NOMO-1 treated with DMSO at 0.1 percent for 48 hours (cell line): ENCODE data around the gene GUCA1A.

Experiments used
- DNase-seq: peaks from one replicate; lab custom pipeline; 2025; ENCODE audit not compliant: unreplicated experiment; lab: John Stamatoyannopoulos, UW

The GUCA1A gene

GRCh38 chr6:42173101-42173500, at the start of gene GUCA1A:
Gene GUCA1A (plus strand): TSS chr6:42173364. CDS start chr6:42173614, 250 bp downstream.
- DNase-seq, result no peak

GRCh38 chr6:42123379-42124103, 49.6 kb upstream of the GUCA1A start:
- DNase-seq, result no peak

- no peak for DNase-seq
These were observed 48.8 kb upstream of the GUCA1A start for GRCh38 chr6:42124223-42124836.

- peak; percentile 12 for DNase-seq
These were observed 47.9 kb upstream of the GUCA1A start for GRCh38 chr6:42125231-42125630.

DNA sequence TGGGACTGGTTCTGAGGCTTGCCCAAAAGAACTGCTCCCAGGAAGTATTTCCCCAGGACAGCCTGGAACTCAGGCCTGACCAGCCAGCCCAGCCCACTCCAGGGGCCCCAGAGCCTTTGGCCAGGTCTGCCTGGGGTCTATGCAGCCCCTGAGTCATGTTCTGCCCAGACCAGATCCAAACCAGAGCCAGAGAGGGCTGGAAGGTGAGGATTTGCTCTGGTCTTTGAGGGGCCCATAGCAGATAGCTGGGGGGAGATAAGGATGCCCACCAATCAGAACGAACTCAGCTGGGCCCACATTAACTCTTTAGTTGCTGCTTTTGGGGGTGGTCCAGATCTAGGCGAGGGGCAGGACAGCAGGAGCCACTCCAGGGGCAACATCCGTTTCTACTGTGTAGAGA, 47.5 kb upstream of the GUCA1A start:
- DNase-seq, result no peak

DNA sequence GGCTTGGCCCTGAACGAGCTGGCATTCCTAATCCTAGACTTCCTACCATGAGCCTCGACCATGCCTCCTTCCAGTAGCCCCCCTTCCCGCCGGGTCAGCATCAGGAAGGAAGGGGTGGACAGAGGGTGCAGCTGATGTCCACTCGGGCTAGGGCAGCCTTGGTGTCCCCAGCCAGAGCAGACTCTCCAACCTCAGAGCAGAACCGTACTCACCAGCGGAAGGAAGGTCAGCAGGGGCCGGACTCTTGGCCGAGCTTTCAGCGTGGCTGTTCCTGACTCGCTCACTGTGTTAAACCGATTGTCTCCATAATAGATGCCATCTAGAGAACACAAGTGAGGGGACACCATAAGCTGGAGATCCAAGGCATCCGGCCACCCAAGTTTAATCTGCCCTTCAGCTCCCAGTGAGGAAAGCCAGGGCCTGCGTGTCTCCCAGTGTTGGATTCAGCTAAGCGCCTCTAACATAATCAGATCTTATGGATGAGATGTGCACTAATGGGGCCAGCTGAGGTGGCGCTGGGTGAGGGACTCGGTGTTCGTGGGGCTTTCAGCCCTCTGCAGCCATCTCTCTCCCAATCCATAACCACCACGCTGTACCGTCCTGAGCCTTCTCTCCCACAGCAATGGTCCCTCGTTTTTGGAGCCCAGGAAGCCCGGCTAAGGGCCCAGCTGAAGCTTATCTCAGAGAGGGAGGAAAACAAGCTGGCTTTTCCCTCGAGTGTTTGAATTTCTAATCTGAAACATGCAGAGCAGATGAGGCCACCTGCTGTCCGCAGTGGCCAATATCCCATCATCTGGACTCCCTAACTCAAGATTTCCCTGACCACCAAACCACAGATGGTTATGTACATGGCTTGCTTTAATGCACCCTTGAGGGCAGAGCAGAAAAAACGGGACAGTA, 44.5 kb upstream of the GUCA1A start:
- DNase-seq, result no peak

DNA sequence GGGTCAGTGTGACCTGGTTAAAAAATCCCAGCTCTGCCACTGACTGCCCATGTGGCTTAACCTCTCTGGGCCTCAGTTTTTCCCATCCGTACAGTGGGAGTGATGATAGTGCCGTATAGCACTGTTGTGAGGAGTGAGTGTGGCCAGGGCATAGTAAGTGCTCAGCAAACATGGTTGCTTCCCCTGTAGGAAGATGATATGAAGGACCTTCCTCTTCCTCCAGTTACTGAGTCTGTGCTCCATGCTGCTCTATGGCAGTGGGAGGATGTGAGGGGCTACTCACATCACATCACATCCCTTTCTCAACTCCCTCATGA, 43.8 kb upstream of the GUCA1A start:
- DNase-seq, result no peak

DNA sequence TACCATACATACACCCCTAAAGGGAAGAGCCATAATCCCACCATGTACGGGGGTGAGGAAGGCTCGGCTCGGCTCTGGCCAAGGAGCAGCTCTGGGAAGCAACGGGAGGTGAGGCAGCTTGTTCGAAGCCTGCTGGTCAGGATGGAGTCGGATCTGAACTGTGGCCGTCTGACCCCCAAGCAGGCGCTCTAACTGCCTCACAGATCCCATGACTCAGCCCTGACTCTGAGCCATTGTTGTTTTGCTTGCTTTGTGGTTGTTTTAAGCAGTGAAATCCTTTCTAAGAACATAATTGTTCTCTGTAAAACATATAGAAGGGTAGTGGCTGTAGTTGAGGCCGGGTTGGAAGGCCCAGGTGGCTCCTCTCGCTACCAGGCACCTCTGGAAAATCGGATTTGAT, 41.6 kb upstream of the GUCA1A start:
- no peak for DNase-seq

DNA sequence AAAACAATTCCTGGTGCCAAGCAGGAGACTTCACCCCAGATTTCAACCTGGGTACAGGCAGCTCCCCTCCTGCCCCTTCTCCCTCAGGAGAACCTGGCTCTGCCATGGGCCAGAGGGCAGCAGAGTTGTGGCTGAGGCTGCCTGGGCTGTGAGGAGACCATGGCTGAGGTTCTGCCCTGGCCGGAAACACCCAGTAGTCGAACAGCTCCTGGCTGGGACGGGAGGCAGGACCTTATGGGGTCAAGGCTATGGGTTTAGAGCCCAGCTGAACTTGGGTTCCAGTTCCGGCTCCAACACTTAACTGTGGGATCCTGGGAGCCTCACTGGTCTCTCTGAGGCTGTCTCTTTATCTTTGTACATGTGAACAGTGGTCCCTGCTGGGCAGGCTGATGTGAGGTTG, 39.2 kb upstream of the GUCA1A start:
- DNase-seq, result no peak

- DNase-seq, result no peak
These were observed 38.0 kb upstream of the GUCA1A start for GRCh38 chr6:42135161-42135560.

GRCh38 chr6:42135722-42136121, 37.4 kb upstream of the GUCA1A start:
- DNase-seq, result no peak

DNA sequence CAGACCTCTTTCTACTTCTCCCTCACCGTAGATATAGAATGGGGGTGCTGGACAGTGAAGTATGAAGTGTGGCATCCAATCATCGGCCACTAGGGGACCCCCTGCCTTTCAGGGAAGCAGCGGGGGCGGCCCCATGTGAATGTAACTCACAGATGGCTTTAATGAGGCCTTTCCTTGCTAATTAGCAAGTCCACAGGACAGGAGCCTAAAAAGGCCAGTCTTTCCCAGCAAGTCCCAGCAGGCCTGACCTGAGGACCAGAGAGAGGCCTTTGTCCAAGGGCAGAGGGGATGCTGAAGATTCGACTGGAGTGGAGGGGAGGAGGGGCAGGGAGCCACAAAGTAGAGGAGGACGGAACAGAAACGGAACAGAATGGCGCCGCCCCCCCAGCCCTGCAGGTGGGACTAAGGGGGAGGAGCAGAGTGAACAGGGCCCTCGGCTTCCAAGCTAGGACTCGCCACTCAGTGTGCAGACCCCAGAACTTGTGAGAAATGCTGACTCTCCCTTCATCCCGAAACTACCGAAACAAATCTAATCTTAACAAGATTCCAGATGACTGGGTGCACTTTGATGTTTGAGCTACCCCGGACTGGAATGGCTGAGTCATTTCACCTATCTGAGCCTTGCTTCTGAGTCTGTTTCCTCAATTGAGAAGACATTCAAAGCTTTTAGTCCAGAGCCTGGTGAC, 36.5 kb upstream of the GUCA1A start:
- no peak for DNase-seq

DNA sequence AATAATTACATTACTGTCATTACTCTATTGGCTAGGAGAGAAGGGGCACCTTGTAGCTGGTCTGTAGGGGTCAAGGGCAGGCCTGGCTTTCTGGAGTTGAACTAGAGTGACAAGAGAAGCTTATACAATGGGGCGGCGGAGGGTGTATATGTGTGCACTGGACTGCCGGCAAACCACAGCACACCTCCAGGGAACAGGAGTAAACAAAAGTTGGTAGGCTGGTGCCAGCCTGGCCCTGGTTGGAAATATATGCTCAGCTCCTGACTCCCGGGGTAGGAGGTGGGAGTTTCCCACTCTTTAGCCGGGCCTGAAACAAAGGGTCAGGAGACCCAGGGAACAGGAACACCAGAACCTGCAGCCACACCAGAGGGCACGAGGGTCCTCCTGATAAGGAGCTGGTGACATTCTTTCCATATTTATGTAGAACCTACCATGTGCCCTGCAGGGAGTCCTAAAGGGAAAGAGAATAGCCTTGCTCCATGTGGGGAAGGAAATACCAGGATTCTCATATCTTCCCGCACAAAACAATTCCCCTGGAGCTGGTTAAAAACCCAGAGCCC, 35.9 kb upstream of the GUCA1A start:
- no peak for DNase-seq

DNA sequence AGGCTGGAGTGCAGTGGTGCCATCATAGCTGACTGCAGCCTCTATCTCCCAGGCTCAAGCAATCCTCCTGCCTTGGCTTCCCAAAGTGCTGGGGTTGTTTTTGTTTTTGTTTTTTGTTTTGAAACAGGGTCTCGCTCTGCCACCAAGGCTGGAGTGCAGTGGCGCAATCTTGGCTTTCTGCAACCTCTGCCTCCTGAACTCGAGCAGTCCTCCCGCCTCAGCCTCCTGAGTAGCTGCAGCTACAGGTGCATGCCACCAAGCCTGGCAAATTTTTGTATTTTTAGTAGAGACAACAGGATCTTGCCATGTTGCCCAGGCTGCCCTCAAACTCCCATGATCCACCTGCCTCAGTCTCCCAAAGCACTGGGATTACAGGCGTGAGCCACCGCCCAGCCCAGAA, 35.0 kb upstream of the GUCA1A start:
- DNase-seq, result no peak

- no peak for DNase-seq
These were observed 34.2 kb upstream of the GUCA1A start for GRCh38 chr6:42138630-42139619.

DNA sequence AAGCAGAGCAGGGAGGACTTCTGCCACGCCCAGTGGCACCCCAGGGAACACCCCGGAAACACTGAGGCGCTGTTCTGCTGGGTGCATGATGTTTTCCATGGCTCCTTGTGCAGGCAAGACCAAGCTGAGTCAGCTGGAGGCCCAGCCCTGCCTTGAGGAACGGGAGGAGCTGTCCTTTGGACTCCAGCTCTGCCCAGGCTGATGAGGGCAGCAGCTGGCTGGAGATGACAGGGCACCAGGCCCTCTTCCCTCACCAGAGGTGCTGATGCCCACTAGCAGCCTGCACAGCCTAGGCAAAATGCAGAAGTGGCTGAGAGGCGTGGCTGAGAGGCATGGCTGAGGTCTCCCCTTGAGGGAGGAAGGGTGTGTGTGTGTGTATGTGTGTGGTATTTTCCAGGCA, 33.1 kb upstream of the GUCA1A start:
- DNase-seq, result peak; percentile 65

GRCh38 chr6:42140756-42141602, 32.2 kb upstream of the GUCA1A start:
- DNase-seq, result no peak

DNA sequence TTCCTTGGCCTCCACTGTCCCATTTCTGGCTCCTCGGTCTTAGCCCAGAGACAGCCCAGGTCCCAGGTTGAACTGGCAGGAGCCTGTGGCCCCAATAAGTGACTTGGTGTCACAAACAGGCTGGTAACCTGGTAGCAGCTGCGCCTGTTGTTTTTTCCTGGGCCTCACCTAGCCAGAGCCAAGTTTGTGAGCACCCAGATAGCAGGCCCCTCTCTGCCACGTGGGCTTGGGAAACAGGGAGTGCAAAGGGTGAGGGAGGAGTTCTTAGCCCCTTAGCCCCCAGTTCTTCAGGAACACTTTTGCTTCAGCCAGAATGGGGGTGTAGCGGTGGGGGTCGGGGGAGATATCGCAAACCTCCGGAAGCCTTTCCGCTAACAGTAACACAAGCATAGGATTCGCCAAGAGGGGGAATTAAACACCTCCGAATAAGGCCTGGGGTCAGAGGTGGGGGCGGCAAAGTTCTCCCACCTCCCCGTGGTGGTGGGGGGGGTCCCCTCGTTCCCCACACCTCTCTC, 31.5 kb upstream of the GUCA1A start:
- DNase-seq, result no peak
